HG02610 (cell line): ENCODE measurements around the gene PIGO.

ENCODE experiments used
- ATAC-seq: cut with Tn5 transposase; IDR thresholded peaks from one replicate; pipeline ENCODE4 v1.9.1; 2021; ENCODE audit warnings: mild to moderate bottlenecking, moderate library complexity; ENCODE audit not compliant: unreplicated experiment

The PIGO gene

DNA sequence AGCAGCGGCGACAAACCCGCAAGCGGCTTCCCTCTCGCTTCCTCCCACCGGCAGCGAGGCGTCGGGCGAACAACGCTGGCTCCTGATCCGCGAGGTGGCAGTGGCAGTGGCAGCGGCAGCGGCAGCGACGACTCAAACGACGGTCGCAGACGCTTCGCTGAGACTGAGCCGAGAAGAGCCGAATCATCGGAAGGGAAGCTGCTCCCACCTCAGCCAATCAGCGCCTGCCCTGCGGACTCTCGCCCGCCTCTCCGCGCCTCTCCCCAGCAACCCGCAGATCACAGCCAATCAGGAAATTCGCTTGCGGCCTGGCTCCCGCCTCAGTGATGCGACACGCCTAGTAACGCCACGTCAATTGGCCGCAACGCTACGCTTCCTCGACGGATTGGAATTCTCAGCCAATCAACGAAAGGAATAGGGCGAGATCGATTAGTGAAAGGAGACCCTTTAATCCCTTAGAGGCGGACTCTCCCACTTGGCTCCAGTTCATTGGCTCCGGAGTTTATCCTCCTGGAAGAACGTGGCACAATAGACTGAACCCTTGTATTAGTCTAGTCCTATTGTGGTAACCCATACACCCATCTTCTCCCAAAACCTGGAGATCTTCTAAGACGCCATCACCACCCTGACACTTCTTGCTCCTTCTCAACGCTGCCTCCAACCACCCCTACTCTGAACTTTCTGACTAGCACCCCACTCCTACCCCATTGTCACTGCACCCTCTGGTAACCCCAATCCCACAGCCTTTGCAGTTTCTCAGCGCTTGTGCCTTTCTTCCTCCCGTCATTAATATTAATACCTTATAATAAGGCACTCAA, 23.7 kb downstream of the PIGO start, which contains the start of gene VCP:
VCP (minus strand) TSS at position 165 of the 818 bp plus-strand sequence. CDS start 272 bp downstream, outside the sequence.
- ATAC-seq: peak; percentile 87

DNA sequence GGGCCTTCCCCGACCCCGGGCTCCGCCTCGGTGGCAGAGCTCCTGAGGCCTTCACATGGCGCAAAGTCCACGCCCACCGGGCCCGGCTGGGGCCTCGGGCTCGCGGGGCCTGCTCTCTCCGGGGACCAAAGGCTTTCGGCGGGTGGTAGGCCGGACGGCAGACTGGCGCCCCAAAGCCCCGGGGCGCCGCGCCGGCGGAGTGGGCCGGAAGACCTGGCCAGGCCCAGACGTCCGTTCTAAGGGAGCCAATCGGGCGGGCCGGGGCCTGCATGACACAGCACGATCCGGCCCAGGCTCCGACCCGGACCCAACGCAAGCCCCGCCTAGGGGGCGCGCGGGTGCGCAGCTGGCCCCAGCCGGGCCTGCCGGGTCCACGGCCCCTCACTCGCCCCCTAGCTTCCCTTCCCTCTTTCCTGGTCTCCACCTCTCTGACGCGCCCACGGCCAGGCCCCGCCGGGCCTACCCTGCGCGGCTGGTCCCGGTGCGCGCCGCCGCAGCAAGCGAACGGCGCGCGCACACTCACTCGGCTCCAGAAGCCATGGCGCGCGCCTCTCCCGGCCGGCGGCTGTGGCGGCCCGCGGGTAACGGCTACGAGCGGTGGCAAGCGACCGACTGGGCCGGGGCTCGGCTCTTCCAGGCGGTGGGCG, 24.5 kb downstream of the PIGO start:
- ATAC-seq: peak; percentile 46

DNA sequence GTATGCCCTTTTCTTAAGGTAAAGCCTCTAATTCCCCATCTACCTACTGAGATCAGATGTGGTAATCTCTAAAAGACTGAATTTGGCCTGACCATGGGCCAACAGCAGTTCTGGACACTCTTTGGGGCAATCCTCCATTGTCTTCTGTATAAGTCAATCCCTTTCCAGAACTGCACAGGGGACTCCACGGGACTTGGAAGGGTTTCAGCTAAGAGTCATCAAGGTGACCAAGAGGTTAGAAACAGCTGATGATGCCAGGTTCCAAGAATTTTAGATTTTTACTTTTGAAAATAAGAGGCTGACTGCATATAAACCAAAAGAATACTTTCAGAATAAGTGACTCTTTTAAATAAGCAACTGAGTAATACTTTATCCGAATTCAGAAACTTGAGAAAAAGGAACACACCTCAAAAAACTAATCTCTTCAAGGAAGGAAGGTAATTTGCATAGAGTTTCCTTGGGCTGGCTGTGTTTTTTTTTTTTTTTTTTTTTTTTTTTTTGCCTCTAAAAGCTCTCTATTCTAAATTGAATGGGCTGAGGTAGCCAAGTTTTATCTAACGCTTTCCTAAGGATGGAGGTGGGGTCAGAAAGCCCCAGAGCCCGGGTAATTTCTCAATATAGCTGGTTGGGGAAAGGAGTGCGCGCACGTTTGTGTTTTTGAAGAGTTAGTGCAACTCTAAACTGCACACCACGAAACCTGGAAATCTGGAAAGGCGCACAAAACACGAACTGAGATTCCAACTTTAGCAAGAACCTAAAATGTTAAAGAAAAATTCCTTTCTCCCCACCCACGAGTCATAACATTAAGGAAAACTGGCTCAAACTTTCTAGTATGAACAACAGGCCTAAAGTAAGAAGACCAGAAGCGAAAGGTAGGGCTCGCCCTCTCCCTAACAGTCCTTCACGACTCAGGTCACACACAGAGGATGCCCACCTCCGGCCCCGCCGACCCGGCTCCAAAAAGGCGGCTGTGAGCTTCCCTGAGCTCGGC, 25.3 kb downstream of the PIGO start:
- no peak for ATAC-seq

DNA sequence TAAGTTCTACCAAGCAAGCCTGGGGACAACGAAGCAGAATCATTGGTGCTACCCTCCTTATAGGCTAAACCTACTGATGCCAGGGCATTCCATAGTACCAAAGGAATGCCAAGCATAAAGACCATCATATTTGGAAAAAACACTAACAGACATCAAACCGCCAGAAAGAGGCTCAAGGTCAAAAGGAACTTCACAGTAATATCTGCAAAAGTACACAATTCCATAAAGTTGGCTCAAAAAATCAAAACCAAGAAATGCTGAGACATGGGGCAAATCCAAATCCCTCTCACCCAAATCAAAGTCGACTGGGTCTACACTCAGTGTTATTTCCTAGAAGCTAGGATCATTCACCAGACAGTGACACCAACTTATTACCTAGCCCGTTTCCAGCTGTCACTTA, 27.4 kb downstream of the PIGO start:
- no peak for ATAC-seq

DNA sequence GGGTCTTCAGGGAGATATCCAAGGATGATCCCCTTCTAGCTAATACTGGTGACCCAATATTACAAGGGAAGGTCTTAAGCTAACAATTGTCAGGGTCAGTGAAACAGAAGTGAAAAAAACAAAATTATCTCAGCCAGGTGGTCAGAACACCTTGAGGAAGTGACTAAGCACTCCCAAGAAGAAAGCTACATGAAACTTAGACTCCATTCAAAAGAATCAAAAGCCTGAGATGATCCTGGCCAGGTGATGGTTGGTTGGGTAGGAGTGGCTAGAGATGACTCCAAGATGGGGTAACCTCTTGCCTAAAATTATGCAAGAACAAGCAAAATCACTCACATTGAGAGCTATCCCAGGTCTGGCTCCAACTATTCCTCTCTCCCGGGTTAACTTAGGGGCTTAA, 29.3 kb downstream of the PIGO start:
- no peak for ATAC-seq

DNA sequence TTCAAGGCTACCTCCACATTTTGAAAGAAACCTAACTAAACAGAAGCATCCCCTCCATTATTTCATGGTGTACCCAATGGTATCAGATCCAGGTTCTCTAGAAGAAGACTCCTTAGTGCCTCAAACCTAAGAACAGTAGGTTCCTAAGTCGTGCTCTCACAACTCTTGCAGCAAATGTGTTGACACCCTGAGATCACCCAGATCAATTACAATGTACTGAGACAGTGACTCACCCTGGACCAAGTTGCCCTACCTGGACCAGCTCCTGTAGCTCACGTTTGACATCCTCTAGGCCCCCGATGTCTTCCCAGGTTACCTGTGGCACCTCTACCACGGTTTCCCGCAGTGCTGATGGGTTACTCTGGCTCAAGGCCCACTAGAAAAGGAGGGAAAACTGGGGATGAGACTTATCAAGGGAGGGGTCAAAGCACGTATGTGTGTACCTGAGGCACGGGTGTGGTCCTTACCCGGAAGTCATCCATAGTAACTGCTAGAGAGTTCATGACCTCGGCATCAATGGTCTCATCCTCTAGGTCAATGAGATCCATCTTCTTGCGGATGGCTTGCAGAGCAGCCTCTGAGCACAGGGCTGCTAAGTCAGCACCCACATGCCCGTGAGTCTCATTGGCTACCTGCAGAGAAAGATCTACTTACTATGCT, 35.7 kb downstream of the PIGO start:
- ATAC-seq: no peak

DNA sequence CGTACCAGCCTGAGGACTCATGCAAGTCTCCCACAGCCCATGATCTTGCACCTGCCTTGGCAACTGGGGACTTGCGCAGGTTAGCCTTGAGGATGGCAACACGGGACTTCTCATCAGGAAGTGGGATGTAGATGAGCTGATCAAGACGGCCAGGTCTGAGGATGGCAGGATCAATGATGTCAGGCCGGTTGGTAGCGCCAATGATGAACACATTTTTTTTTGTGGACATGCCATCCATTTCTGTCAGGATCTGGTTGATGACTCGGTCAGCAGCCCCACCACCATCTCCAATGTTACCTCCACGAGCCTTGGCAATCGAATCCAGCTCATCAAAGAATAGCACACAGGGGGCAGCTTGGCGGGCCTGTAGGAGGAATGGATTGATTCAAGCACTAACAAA, 37.0 kb downstream of the PIGO start:
- ATAC-seq: no peak

DNA sequence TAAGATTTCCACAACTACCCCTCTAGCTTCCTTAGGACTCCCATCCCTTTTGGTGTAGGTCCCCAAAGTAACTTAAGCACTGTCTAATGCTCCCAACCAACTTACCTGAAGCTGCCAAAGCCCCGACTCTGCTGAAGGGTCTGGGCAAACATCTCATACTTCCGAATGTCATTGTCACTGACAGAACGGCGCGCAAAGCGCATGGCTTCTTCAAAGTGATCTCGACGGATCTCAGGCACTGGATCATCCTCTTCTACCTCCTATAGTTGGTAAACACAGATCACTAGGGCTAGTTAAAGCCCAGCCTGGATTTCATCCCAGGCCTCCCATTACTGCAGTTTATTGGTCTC, 39.1 kb downstream of the PIGO start:
- ATAC-seq: no peak

DNA sequence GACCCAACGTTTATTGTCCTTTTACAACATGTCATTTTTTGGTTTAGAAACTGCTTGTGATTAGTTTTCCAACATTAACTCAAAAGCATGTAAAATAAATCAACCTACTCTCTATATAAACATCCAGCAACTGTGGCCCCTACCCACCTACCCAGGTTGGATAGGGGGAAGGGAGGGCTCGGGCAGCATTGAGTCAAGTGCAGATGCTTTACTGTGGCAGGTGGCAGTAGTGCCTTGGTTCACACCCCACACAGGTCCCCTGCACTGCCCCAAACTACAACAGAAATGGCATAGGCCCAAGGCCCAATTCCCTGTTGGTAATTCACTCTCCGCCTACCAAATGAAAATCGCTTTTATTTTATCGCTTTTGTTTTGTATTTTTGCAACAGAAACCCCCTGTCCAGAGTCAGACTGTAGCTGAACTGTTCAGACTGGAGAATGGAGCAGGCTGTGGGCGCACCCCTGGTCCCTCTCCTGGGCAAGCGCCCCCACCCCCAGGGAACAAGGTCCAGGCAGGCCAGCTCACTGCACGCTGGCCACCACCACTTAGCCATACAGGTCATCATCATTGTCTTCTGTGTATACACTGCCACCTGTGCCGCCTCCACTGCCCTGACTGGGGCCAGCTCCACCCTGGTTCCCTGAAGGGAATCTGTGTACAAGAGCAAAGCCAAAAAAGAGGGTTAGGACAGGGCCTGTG, 39.7 kb downstream of the PIGO start:
- no peak for ATAC-seq

DNA sequence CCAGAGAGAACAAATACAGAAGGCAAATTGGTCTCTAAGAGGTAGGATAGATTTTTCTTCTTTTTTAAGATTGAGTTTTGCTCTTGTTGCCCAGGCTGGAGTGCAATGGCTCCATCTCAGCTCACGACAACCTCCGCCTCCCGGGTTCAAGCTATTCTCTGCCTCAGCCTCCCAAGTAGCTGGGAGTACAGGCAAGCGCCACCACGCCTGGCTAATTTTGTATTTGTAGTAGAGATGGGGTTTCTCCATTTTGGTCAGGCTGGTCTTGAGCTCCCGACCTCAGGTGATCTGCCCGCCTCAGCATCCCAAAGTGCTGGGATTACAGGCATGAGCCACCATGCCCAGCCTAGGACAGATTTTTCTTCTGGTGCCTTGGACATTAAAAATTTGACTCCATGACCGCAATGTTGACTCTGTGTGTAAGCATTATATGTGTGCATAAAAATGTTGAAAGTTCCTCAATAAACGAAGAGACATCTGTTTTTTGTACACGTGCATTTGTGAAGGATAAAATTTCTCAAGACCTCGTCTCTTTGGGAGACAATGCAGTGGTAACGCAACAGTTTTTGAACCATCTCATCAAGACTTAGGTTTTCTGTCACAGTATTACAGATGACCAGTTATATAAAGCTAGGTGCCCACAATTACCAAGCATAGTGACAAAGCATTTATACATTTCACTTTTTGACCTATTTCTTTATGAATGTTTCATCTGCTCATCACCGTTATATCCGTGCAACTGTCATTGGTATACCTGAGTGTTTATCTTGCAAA, 41.3 kb downstream of the PIGO start:
- ATAC-seq: no peak

DNA sequence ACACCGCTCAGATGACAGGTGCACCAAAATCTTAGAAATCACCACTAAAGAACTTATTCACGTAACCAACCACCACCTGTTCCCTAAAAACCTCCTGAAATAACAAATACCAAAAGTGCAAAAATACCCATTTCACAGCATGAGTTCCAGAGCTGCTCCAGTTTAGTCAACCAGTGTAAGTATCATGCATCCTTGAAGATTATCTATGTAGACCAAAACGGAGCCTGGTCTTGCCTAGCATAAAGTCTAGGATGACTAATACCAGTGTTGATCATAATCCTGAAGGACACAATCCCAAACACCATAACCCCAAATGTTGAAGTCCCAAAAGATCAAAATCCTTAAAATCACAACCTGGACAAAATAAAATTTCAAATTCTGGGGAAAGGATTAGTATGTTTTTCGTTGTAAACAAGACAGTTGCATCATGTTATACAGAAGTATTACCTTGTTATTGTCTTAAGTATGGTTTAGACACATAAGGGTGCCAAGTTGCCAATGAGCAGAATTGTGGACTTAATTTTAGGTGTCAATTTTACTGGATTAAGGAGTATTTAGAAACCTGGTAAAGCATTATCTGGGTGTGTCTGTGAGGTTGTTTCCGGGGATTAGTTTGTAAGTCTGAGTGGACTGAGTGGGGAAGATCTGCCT, 42.1 kb downstream of the PIGO start:
- ATAC-seq: no peak

DNA sequence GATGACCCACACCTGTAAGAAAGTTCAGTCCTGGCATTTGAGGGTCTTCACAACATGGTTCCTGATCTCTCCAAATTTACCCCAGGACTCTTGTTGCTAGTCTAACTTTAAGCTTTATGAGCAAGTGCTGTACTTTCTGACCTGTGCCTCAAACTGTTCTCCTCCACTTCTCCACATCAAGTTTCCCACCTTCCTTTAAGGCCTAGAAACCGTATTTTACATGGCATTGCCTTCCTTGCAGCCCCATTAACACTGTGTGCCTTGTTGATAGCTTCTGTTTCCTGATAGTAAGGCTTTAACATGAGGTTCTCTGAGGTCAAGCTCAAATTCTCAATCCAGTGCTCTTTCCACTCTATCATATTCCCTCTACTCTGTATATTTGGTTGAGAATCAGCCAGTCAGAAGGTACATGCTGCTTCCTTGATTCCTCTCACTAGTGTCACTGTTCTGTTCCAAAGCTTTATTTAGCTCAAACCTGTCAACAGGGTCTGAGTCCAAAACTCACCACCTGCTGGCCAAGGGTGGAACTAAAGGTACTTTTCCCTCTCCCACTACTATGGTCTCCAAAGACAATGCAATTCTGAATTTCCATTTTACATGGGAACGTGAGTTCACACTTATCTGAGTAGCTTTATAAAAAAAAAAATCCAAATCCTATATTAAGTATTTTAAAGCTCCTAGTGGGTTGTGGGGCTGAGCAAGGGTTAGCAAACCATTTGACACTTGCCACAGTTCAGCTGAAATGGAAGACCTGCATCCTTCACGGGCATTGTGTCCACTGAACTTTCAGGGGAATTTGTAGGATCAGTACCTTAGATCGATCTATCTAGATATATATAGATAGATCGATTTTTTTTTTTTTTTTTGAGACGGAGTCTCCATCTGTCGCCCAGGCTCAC, 45.1 kb downstream of the PIGO start:
- ATAC-seq: no peak

DNA sequence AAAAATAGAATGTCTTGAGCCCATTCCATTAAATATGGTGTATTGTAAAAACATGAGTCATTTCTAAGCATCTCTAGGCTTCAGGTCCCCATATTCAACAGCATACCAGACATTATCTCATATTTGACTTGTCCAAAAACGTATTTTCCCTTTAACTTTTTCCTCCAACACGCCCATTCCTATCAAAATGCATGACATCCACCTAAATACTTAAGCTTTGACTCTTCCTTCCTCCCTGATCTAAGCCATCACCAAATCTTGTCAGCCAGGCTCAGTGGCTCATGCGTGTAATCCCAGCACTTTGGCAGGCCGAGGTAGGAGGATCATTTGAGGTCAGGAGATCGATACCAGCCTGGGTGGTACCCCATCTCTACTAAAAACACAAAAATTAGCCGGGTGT, 47.9 kb downstream of the PIGO start:
- no peak for ATAC-seq

DNA sequence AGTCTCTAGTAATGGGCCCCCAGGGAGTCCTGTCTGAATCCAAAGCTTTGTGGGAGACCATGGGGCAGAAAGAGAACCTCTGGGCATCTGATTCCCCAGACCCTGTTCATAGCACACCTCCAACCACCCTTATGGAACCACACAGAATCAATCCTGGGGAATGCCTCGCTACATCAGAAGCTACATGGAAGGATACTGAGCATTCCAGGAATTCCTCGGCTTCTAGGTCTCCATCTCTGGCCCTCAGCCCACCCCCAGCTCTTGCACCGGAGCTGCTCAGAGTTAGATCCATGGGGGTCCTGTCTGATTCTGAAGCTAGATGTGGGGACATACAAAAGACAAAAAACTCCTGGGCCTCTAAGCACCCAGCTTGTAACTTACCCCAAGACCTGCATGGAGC, 52.3 kb downstream of the PIGO start:
- ATAC-seq: no peak

DNA sequence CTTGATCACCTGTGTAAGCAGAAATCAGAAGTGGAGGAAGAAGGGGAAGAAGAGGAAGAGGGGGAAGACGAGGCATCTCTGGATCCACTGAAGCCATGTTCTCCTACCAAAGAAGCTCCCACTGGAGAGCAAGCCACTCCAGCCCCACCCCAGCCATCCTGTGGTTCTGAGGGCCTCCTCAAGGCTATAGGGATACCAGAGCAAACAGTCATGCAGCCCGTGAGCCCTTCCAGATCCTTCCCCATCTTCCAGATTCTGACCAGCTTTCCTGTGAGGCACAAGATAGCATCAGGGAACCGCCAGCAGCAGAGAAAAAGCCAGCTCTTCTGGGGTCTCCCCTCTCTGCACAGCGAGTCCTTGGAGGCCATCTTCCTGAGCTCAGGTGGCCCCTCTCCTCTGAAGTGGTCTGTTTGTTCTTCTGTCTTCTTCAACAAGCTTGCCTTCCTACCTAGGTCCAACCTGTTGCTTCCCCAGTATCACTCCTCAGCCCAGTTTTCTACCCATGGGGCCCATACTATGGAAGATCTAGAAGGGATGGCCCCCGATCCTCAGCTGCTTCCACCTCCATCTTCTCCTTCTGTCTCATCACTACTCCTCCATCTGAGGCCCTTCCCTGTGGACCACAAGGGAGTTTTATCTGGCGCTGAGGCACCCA, 53.4 kb downstream of the PIGO start:
- no peak for ATAC-seq

DNA sequence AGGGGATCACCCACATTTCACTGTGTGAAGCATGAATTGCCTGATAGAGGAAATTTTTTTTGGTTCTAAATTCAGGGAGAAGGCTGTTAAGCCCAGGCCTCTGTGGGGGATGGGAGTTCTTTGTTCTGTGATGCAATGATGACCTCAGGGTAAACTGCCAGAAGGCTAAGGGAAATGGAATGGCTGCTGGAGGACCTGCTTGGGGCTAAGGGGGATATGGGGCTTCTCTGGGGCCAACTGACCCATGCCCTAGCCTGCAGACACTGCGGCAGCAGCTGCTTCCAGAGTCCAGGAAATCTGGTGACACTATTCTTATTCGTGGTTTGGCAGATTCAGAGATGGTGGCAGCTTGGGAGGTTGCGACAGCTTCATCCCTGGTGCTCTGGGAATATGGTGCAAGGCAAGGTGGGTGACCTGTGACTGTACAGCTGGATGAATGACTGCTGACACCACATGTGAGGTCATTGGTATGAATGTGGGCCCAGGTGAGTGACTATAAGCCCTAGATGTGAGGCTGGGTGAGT, 54.2 kb downstream of the PIGO start:
- ATAC-seq: no peak
